ENCODE data around the gene FAM167B. TPM values are rescaled to one million over a fixed set of nuclear protein-coding genes. Genes with fewer than 3 reads are reported as not detected.

Gene FAM167B
- polyA plus RNA-seq, 12 donors = 3.2 to 5.1 (median 3.8) TPM; not detected in 2

GRCh38 chr1:32221980-32222755, 24.9 kb upstream of the FAM167B start, which contains the start of the genes EIF3I and TMEM234:
Gene EIF3I, plus strand, starts transcription at chr1:32222407. Its CDS starts 35 bp downstream, at chr1:32222442.
Gene TMEM234, minus strand, starts transcription at chr1:32222353. Its CDS starts 31 bp downstream, at chr1:32222322.
- peak; percentile 96 for DNase-seq

GRCh38 chr1:32223683-32224082, 23.3 kb upstream of the FAM167B start:
- no peak for DNase-seq

GRCh38 chr1:32224285-32224684, 22.7 kb upstream of the FAM167B start:
- DNase-seq = no peak

GRCh38 chr1:32228771-32229170, 18.3 kb upstream of the FAM167B start:
- no peak for DNase-seq

GRCh38 chr1:32231843-32232432, 15.1 kb upstream of the FAM167B start:
- DNase-seq = no peak

GRCh38 chr1:32232558-32233304, 14.3 kb upstream of the FAM167B start:
- no peak for DNase-seq

- DNase-seq = no peak
These were observed 12.2 kb upstream of the FAM167B start for GRCh38 chr1:32234792-32235191.

- DNase-seq = no peak
These were observed 7.7 kb upstream of the FAM167B start for GRCh38 chr1:32239337-32239736.

GRCh38 chr1:32239790-32240139, 7.3 kb upstream of the FAM167B start:
- DNase-seq = no peak

GRCh38 chr1:32240140-32240951, 6.7 kb upstream of the FAM167B start:
- no peak for DNase-seq

GRCh38 chr1:32241001-32241763, 5.8 kb upstream of the FAM167B start:
- DNase-seq = peak; percentile 72

- DNase-seq = peak; percentile 75
These were observed 4.6 kb upstream of the FAM167B start for GRCh38 chr1:32242341-32242851.

GRCh38 chr1:32247452-32247851, 430 bp downstream of the FAM167B start:
- no peak for DNase-seq

- no peak for DNase-seq
These were observed 1.2 kb downstream of the FAM167B start for GRCh38 chr1:32247983-32248889.

- DNase-seq = no peak
These were observed 3.0 kb downstream of the FAM167B start for GRCh38 chr1:32249831-32250525.

GRCh38 chr1:32250893-32251716, 4.1 kb downstream of the FAM167B start, which contains the start of gene LCK:
Gene LCK, plus strand, starts transcription at chr1:32251265. Its CDS starts 23,065 bp downstream, at chr1:32274330.
- DNase-seq = no peak
